ENCODE measurements around the gene MYO7B. TPM values are rescaled to one million over a fixed set of nuclear protein-coding genes. Genes with fewer than 3 reads are reported as not detected.
A peak's percentile ranks its signal among the peaks of the same experiment; 100 is the strongest.

MYO7B gene
- total and polyA plus RNA-seq, 4 donors, result 1.8 to 20.0 (median 7.4) TPM

DNA sequence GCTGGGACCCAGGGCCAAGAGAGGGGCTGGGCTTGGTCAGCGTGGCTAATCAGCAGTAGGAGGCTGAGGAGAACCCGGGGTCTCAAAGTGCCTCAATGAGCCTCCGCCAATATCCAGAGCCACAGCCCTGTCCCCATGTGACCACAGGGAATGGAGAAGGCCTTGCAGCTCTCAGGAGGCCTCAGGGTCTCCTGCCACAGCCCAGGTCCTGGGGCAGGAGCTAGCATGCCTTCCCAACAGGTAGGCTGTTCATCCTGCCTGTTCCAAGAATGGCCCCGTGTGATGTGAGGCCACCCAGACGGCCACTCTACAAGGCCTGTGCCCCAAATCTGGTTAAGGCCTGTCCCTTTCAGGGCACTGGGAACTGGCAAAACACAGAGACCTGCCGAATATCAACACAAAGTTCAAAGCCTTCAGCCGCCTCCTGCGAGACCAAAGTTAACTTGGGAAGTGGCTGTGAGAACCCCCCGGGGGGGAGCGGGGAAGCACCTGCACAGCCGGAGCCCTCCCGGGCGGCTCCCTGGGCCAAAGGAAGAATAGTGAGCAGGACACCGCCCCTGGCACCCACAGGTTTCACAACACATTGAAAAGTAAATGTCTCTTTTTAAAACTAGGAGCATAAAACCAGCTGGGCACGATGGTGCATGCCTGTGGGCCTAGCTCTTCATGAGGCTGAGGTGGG, 144.3 kb downstream of the MYO7B start:
- DNase-seq (ENCODE audit: low read depth in 4 of 6, low spot score in 6 of 6), result no peak
- 91% methylated on average over 11 of the region's 15 CpGs for WGBS (ENCODE audit: insufficient coverage)
- no peak overlapping the region for H3K4me3 ChIP-seq (ENCODE audit: low read depth, low read length)
- H3K27me3 ChIP-seq (ENCODE audit: control insufficient read depth, insufficient read depth, low read length), result peaks cover 7% of the 10 kb centered on the region
- peaks cover 30% of the 10 kb centered on the region for H3K4me1 ChIP-seq (ENCODE audit: control insufficient read depth, insufficient read depth, low read length)
- no peak overlapping the region for H3K27ac ChIP-seq (ENCODE audit: low read depth, low read length)
- no peaks in the 10 kb centered on the region for H3K9me3 ChIP-seq (ENCODE audit: control insufficient read depth, insufficient read depth, low read length)
- H3K36me3 ChIP-seq (ENCODE audit: control insufficient read depth, insufficient read depth, low read length), result peaks cover 2% of the 10 kb centered on the region

DNA sequence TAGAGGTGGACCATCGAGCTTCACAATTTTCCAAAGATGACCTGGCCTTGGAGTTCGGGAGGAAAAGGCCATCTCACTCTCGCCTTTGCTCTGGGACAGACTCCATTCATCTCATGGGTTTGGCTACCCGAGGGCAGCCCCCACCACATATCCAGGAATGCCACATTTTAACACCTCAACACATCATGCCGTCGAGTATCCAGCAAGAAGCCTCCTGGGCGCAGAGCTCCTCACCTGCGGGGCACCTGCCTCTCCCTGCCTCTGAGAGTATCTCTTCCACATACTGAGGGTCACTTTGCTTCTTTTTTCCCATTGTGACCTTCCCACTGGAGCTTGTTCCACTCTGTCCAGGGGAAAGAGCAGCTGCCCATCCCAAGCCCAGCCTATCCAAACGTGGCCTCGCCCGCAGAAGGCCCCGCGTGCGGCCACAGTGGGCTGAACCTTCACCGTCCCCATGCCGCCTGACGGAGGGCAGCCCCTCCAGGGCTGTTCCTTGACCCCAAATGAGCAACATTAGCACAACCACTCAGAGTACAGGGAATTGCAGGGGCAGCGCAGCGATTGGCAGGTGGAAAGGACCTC, 145.3 kb downstream of the MYO7B start:
- Histone ChIP-seq H3K27me3 (ENCODE audit: control insufficient read depth, insufficient read depth, low read length) (peaks cover 5% of the 10 kb centered on the region), H3K4me1 (ENCODE audit: control insufficient read depth, insufficient read depth, low read length) (peaks cover 23% of the 10 kb centered on the region), H3K36me3 (ENCODE audit: control insufficient read depth, insufficient read depth, low read length) (peaks cover 2% of the 10 kb centered on the region), H3K27ac (ENCODE audit: low read depth, low read length) (peak overlapping the region; percentile 6), H3K9me3 (ENCODE audit: control insufficient read depth, insufficient read depth, low read length) (no peaks in the 10 kb centered on the region), H3K4me3 (ENCODE audit: low read depth, low read length) (peak overlapping the region; percentile 20)
- no peak for DNase-seq (ENCODE audit: low read depth in 4 of 6, low spot score in 6 of 6)
- 93% methylated on average over 19 of the region's 19 CpGs for WGBS (ENCODE audit: insufficient coverage)

DNA sequence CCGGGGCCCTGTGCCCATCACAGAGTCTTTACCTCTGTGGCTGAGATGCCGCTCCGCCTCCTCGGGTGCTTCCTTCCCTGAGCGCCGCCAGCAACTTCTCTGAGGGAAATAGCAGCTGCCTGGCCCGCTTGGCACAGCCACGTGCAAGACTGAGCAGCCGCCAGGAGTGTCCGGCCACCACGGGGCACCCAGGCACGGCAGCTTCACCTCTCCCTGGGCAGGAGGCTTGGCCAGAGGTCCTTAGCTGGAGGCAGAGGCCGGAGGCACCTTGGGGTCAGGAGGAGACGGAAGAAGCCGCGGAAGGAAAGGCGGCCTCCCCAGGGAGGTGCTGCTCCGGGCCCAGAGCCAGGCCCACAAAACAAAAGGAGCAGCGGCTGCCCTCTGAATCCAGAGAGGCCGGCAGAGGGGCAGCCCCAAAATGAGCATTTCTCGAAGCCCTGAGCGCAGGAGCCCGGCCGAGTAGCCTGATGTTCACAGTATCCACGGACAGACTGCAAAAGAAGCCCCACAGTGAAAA, 145.9 kb downstream of the MYO7B start:
- DNase-seq (ENCODE audit: low read depth in 4 of 6, low spot score in 6 of 6), result peak in 2 of 6 donors; percentile 47 to 59
- peaks cover 5% of the 10 kb centered on the region for H3K27me3 ChIP-seq (ENCODE audit: control insufficient read depth, insufficient read depth, low read length)
- 12% methylated on average over 25 of the region's 25 CpGs for WGBS (ENCODE audit: insufficient coverage)
- H3K36me3 ChIP-seq (ENCODE audit: control insufficient read depth, insufficient read depth, low read length), result peaks cover 2% of the 10 kb centered on the region
- H3K4me3 ChIP-seq (ENCODE audit: low read depth, low read length), result peak overlapping the region; percentile 20
- peaks cover 18% of the 10 kb centered on the region for H3K4me1 ChIP-seq (ENCODE audit: control insufficient read depth, insufficient read depth, low read length)
- H3K9me3 ChIP-seq (ENCODE audit: control insufficient read depth, insufficient read depth, low read length), result no peaks in the 10 kb centered on the region
- H3K27ac ChIP-seq (ENCODE audit: low read depth, low read length), result peak overlapping the region; percentile 6

DNA sequence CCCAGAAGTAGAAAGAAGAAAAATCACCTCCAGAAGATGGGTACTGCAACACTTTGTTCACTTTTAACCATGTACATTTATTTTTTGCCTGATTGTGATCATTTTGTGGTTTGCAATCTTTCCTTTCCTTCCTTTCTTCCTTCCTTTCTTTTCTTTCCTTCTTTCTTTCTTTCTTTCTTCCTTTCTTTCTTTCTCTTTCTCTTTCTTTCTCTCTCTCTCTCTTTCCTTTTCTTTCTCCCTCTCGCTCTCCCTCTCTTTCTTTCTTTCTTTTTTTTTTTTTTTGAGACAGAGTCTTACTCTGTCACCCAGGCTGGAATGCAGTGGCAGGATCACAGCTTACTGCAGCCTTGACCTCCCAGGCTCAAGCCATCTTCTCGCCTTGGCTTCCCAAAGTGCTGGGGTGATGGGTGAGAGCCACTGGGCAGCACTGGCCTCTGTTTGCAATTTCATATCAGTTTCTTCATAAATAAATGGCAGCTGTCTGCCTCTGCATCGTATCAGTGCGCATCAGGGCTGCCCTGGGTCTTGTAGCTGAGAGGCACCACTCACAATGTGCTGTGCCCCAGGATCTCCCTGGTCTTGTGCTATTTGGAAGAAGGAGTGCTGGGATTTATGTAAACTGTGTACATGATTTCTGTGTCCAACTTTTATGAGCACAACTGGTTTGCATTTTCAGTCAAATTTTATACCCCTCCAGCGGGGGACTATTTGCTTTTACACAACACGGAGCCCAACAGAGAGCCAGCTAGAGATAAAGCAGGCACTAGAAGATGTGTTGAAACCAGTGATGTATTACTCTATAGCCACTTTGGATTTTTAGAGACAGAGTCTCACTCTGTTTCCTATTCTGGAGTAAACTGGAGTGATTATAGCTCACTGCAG, 146.7 kb downstream of the MYO7B start:
- H3K4me1 ChIP-seq (ENCODE audit: control insufficient read depth, insufficient read depth, low read length), result peaks cover 16% of the 10 kb centered on the region
- no peak overlapping the region for H3K4me3 ChIP-seq (ENCODE audit: low read depth, low read length)
- 89% methylated on average over 4 of the region's 6 CpGs for WGBS (ENCODE audit: insufficient coverage)
- H3K36me3 ChIP-seq (ENCODE audit: control insufficient read depth, insufficient read depth, low read length), result peaks cover 2% of the 10 kb centered on the region
- peaks cover 5% of the 10 kb centered on the region for H3K27me3 ChIP-seq (ENCODE audit: control insufficient read depth, insufficient read depth, low read length)
- no peak overlapping the region for H3K27ac ChIP-seq (ENCODE audit: low read depth, low read length)
- DNase-seq (ENCODE audit: low read depth in 4 of 6, low spot score in 6 of 6), result no peak
- no peaks in the 10 kb centered on the region for H3K9me3 ChIP-seq (ENCODE audit: control insufficient read depth, insufficient read depth, low read length)

DNA sequence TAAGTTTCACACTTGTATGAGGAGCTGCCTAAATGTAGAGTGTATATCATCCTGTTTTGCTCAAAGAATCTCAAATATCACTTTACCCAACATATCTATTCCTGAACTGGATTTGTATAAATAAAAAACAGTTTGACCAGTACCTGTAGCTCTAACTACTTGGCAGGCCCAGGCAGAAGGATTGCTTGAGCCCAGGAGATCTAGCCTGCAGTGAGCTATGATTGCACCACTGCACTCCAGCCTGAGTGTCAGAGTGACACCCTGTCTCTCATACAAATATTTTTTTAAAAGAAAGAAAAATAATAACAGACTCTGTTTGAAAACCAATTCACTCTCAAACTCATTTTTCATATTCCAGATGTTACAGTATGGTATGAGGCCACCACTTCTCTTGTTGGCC, 147.6 kb downstream of the MYO7B start:
- Histone ChIP-seq H3K27me3 (ENCODE audit: control insufficient read depth, insufficient read depth, low read length) (peaks cover 5% of the 10 kb centered on the region), H3K4me3 (ENCODE audit: low read depth, low read length) (no peak overlapping the region), H3K9me3 (ENCODE audit: control insufficient read depth, insufficient read depth, low read length) (no peaks in the 10 kb centered on the region), H3K36me3 (ENCODE audit: control insufficient read depth, insufficient read depth, low read length) (peaks cover 2% of the 10 kb centered on the region), H3K27ac (ENCODE audit: low read depth, low read length) (no peak overlapping the region), H3K4me1 (ENCODE audit: control insufficient read depth, insufficient read depth, low read length) (peaks cover 16% of the 10 kb centered on the region)
- DNase-seq (ENCODE audit: low read depth in 4 of 6, low spot score in 6 of 6), result no peak

DNA sequence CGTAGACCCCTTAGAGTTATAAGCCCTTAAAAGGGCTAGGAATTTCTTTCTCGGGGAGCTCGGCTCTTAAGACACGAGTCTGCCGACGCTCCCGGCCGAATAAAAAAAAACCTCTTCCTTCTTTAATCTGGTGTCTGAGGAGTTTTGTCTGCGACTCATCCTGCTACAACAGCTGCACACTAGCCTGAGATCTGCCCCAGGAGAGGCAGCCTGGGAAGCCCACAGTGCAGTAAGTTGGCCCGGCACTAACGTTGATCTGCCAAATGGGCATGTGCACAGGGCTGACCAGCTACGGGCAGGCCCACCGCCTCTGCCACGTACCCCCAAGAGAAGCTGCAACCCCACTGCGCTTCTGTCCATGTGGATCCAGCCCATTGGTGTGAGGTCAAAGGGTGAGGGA, 148.3 kb downstream of the MYO7B start:
- no peaks in the 10 kb centered on the region for H3K9me3 ChIP-seq (ENCODE audit: control insufficient read depth, insufficient read depth, low read length)
- H3K27me3 ChIP-seq (ENCODE audit: control insufficient read depth, insufficient read depth, low read length), result peaks cover 5% of the 10 kb centered on the region
- no peak for DNase-seq (ENCODE audit: low read depth in 4 of 6, low spot score in 6 of 6)
- peaks cover 16% of the 10 kb centered on the region for H3K4me1 ChIP-seq (ENCODE audit: control insufficient read depth, insufficient read depth, low read length)
- WGBS (ENCODE audit: insufficient coverage), result 73% methylated on average over 6 of the region's 15 CpGs
- peaks cover 2% of the 10 kb centered on the region for H3K36me3 ChIP-seq (ENCODE audit: control insufficient read depth, insufficient read depth, low read length)
- no peak overlapping the region for H3K27ac ChIP-seq (ENCODE audit: low read depth, low read length)
- H3K4me3 ChIP-seq (ENCODE audit: low read depth, low read length), result no peak overlapping the region

DNA sequence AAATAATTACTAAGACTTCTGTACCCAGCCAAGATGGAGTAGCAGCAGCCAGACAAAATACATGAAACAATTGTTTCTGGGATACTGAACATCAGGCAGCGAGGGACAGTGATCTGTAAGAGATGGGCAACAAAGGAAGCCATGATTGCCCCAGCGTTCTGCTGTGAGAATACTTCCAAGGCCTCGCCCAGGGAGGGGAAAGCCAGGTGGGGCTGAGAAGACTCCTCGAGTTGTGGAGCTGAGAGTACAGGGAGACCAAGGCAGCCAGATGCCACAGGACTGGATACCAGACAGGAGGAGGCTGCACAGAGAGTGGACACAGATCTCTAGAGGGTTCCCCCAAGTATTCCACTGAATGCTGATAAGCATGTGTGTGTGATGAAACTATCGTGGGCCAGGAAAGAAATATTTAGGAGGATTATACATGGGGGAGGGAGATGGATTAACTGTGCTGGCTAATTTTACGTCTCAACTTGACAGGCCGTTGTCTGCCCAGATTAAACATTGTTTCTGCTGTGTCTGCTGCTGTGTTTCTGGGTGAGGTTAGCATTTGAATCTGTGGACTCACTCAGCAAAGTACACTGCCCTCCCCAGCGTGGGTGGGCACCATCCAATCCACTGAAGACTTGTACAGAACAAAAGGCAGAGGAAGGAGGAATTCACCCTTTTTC, 150.1 kb downstream of the MYO7B start:
- 82% methylated on average over 6 of the region's 8 CpGs for whole genome bisulfite sequencing (ENCODE audit: insufficient coverage)
- peaks cover 5% of the 10 kb centered on the region for H3K27me3 ChIP-seq (ENCODE audit: control insufficient read depth, insufficient read depth, low read length)
- H3K36me3 ChIP-seq (ENCODE audit: control insufficient read depth, insufficient read depth, low read length), result peaks cover 2% of the 10 kb centered on the region
- H3K9me3 ChIP-seq (ENCODE audit: control insufficient read depth, insufficient read depth, low read length), result peaks cover 2% of the 10 kb centered on the region
- no peak overlapping the region for H3K4me3 ChIP-seq (ENCODE audit: low read depth, low read length)
- no peak overlapping the region for H3K27ac ChIP-seq (ENCODE audit: low read depth, low read length)
- no peak for DNase-seq (ENCODE audit: low read depth in 4 of 6, low spot score in 6 of 6)
- peaks cover 15% of the 10 kb centered on the region for H3K4me1 ChIP-seq (ENCODE audit: control insufficient read depth, insufficient read depth, low read length)
